HEK293T (cell line): ENCODE measurements around the gene PIAS4.

Source experiments
- BHLHE40 ChIP-seq: fragments of 450-650 bp; IDR thresholded peaks from 2 replicates; pipeline ENCODE4 v1.6.1; 2016; ENCODE audit warnings: mild to moderate bottlenecking, moderate library complexity, borderline replicate concordance
- ELF4 ChIP-seq: fragments of 450-650 bp; IDR thresholded peaks from 2 replicates; pipeline ENCODE4 v1.6.1; 2017; ENCODE audit warnings: antibody characterized with exemption
- FOXA1 ChIP-seq: fragments of 450-650 bp; IDR thresholded peaks from 2 replicates; pipeline ENCODE4 v1.6.1; 2016; ENCODE audit warnings: mild to moderate bottlenecking
- FOXM1 ChIP-seq: fragments of 450-650 bp; IDR thresholded peaks from 2 replicates; pipeline ENCODE4 v1.6.1; 2017; ENCODE audit warnings: mild to moderate bottlenecking, borderline replicate concordance
- HDGF ChIP-seq: fragments of 450-650 bp; IDR thresholded peaks from 2 replicates; pipeline ENCODE4 v1.6.1; 2017; ENCODE audit warnings: antibody characterized with exemption, borderline replicate concordance
- L3MBTL2 ChIP-seq: fragments of 450-650 bp; conservative IDR thresholded peaks from 2 replicates; pipeline ENCODE4 v1.6.1; 2016; ENCODE audit warnings: mild to moderate bottlenecking
- SP1 ChIP-seq: fragments of 450-650 bp; IDR thresholded peaks from 2 replicates; pipeline ENCODE4 v1.6.1; 2017
- SUZ12 ChIP-seq: fragments of 450-650 bp; IDR thresholded peaks from 2 replicates; pipeline ENCODE4 v1.6.1; 2016; ENCODE audit warnings: mild to moderate bottlenecking
- TARDBP ChIP-seq: fragments of 450-650 bp; IDR thresholded peaks from 2 replicates; pipeline ENCODE4 v1.6.1; 2016

- TF ChIP-seq FOXM1 (no peak), ELF4 (no peak), SP1 (no peak), L3MBTL2 (no peak), BHLHE40 (no peak), TARDBP (no peak), HDGF (no peak), FOXA1 (no peak), SUZ12 (no peak)
Measured at GRCh38 chr19:4033028-4033956, 25.8 kb downstream of the PIAS4 start.
